Upper lobe of left lung (tissue), 4 donors: ENCODE measurements around the gene PAX9.

Experiments
- POLR2A ChIP-seq, 4 donors: fragments of 450-650 bp; IDR thresholded peaks; one replicate each; pipeline ENCODE4 v1.5.1; 2016 to 2017; ENCODE audit warnings: antibody characterized with exemption in 4 of 4, mild to moderate bottlenecking in 2 of 4
- TF ChIP-seq, protein P1 (sequence below), 6 experiments: fragments of 450-650 bp in 4 of 6; fragments of 200-600 bp in 2 of 6; sonication (generic) in 2 of 6; IDR thresholded peaks; one replicate each; pipeline ENCODE4 v1.5.1; 2016 to 2019; ENCODE audit warnings: antibody characterized with exemption in 6 of 6

DNA sequence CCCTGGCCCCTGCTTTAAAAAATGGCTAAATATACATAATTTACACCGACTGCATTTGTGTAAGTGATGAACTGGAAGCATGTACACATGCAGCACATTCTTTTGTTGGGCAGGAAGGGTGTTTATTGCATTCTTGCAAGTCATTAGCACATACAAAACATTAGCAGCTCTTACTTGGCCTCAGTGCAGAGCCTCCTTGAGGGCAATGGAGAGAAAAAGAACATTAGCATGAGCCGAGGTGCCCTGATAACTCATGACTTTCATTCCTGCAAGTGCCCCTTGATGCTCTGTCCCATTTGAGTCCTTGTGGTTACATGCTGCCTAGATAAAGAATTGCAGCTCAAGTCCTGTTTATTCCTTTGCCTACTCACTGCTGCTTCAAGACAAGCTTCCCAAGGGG, 61.9 kb downstream of the PAX9 start:
- TF ChIP-seq, protein P1, sequence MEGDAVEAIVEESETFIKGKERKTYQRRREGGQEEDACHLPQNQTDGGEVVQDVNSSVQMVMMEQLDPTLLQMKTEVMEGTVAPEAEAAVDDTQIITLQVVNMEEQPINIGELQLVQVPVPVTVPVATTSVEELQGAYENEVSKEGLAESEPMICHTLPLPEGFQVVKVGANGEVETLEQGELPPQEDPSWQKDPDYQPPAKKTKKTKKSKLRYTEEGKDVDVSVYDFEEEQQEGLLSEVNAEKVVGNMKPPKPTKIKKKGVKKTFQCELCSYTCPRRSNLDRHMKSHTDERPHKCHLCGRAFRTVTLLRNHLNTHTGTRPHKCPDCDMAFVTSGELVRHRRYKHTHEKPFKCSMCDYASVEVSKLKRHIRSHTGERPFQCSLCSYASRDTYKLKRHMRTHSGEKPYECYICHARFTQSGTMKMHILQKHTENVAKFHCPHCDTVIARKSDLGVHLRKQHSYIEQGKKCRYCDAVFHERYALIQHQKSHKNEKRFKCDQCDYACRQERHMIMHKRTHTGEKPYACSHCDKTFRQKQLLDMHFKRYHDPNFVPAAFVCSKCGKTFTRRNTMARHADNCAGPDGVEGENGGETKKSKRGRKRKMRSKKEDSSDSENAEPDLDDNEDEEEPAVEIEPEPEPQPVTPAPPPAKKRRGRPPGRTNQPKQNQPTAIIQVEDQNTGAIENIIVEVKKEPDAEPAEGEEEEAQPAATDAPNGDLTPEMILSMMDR (IDR thresholded peaks at IDR 0.05), result no peak
- TF ChIP-seq POLR2A (IDR thresholded peaks at IDR 0.05), result no peak
